H1 (cell line): ENCODE measurements around the gene CHD9. TPM values are rescaled to one million over a fixed set of nuclear protein-coding genes. Genes with fewer than 3 reads are reported as not detected.

Experiments used
- CTCF ChIA-PET: fragments of 300-600 bp; sonication (Branson Sonifier 250); formaldehyde crosslinking; loops from one replicate; lab custom pipeline; 2021; ENCODE audit not compliant: partially characterized antibody; lab: Charles Lee
- POLR2A ChIA-PET: fragments of 300-600 bp; sonication (Branson Sonifier 250); formaldehyde crosslinking; loops from one replicate; lab custom pipeline; 2021; ENCODE audit warnings: inconsistent platforms; ENCODE audit not compliant: partially characterized antibody; lab: Charles Lee
- DNase-seq, 2 experiments: peaks; one replicate each; pipeline versions ENCODE4 v3.0.0 to v3.0.0-alpha.2; 2010 to 2022; ENCODE audit warnings: low spot score in 2 of 2, low read depth in 1 of 2, mixed read lengths in 1 of 2
- FAIRE-seq: peaks from 2 replicates; lab custom pipeline; 2011; peaks lifted over from hg19 to GRCh38; lab: Jason Lieb, UNC
- H2AFZ ChIP-seq: 2 replicates; pipeline ENCODE4 v1.8.1; 2012; ENCODE audit warnings: low read length, inconsistent platforms
- H2AK5ac ChIP-seq: 2 replicates; pipeline ENCODE4 v1.6.1; 2013; ENCODE audit warnings: low read depth, low read length
- H2BK120ac ChIP-seq: replicated peaks from 2 replicates; pipeline ENCODE3; 2013; ENCODE audit warnings: low read depth, low read length, inconsistent platforms
- H2BK12ac ChIP-seq: 2 replicates; pipeline ENCODE4 v1.6.1; 2013; ENCODE audit warnings: low read depth, low read length
- H2BK15ac ChIP-seq: 2 replicates; pipeline ENCODE4 v1.6.1; 2013; ENCODE audit warnings: low read length
- H2BK20ac ChIP-seq: 2 replicates; pipeline ENCODE4 v1.6.1; 2013; ENCODE audit warnings: low read length
- H2BK5ac ChIP-seq: 2 replicates; pipeline ENCODE4 v1.6.1; 2013; ENCODE audit warnings: low read depth, low read length
- H3K14ac ChIP-seq: 2 replicates; pipeline ENCODE4 v1.6.1; 2013; ENCODE audit warnings: inconsistent platforms; ENCODE audit not compliant: insufficient read length
- H3K18ac ChIP-seq: 2 replicates; pipeline ENCODE4 v1.6.1; 2013; ENCODE audit warnings: low read length; ENCODE audit errors: extremely low read depth
- H3K23ac ChIP-seq: 2 replicates; pipeline ENCODE4 v1.6.1; 2013; ENCODE audit warnings: inconsistent platforms; ENCODE audit not compliant: insufficient read length
- H3K23me2 ChIP-seq: 2 replicates; pipeline ENCODE4 v1.6.1; 2013; ENCODE audit warnings: low read depth, low read length
- H3K27ac ChIP-seq: 2 replicates; pipeline ENCODE4 v1.6.1; 2011; ENCODE audit warnings: low read depth, low read length, inconsistent platforms
- H3K27me3 ChIP-seq, 4 experiments: replicated peaks in 1 of 4; 1 replicate in 1 of 4; 2 replicates in 3 of 4; pipeline versions ENCODE4 v1.6.1 to v1.8.1; 2011 to 2013; ENCODE audit warnings: low read length in 3 of 4, mild to moderate bottlenecking in 3 of 4, inconsistent platforms in 2 of 4, mixed read lengths in 2 of 4, moderate library complexity in 1 of 4; ENCODE audit not compliant: control insufficient read depth in 3 of 4, insufficient read depth in 3 of 4; ENCODE audit errors: extremely low read depth in 1 of 4
- H3K36me3 ChIP-seq, 4 experiments: 2 replicates each; pipeline versions ENCODE4 v1.6.1 to v1.8.1; 2011 to 2013; ENCODE audit warnings: mild to moderate bottlenecking in 4 of 4, low read length in 3 of 4, moderate library complexity in 2 of 4, control low read depth in 1 of 4, inconsistent platforms in 1 of 4; ENCODE audit not compliant: insufficient read depth in 4 of 4, control insufficient read depth in 2 of 4
- H3K4ac ChIP-seq: replicated peaks from 2 replicates; pipeline ENCODE3; 2013; ENCODE audit warnings: low read length, low read depth, mixed read lengths, inconsistent platforms; ENCODE audit not compliant: insufficient read length
- H3K4me1 ChIP-seq, 4 experiments: replicated peaks in 1 of 4; 1 replicate in 1 of 4; 2 replicates in 3 of 4; pipeline versions ENCODE4 v1.6.1 to v1.8.1; 2011 to 2013; ENCODE audit warnings: low read length in 3 of 4, inconsistent platforms in 2 of 4, mixed read lengths in 1 of 4; ENCODE audit not compliant: insufficient read depth in 4 of 4, control insufficient read depth in 3 of 4
- H3K4me2 ChIP-seq, 2 experiments: 2 replicates each; pipeline versions ENCODE4 v1.6.1 to v1.8.1; 2011 to 2013; ENCODE audit warnings: low read depth in 2 of 2, low read length in 2 of 2, control low read depth in 1 of 2, inconsistent platforms in 1 of 2, mild to moderate bottlenecking in 1 of 2; ENCODE audit not compliant: insufficient read depth in 1 of 2
- H3K4me3 ChIP-seq, 4 experiments: fragments of 200-600, 300-600 bp in 1 of 4; sonication (generic), shearing (Covaris generic), sonication (Bioruptor Twin) in 1 of 4; 2 replicates each; pipeline versions ENCODE4 v1.5.1 to v1.8.1; 2011 to 2016; ENCODE audit warnings: low read length in 4 of 4, low read depth in 3 of 4, control low read depth in 2 of 4, inconsistent platforms in 2 of 4, mild to moderate bottlenecking in 2 of 4, mixed read lengths in 1 of 4, moderate library complexity in 1 of 4; ENCODE audit not compliant: insufficient read depth in 2 of 4; ENCODE audit errors: extremely low read depth in 1 of 4
- H3K56ac ChIP-seq: replicated peaks from 2 replicates; pipeline ENCODE3; 2013; ENCODE audit warnings: low read depth, mild to moderate bottlenecking, mixed read lengths, low read length, inconsistent platforms; ENCODE audit not compliant: insufficient read length
- H3K79me1 ChIP-seq: 2 replicates; pipeline ENCODE4 v1.6.1; 2013; ENCODE audit warnings: low read depth, low read length, control low read depth
- H3K79me2 ChIP-seq, 2 experiments: 2 replicates each; pipeline versions ENCODE4 v1.6.1 to v1.8.1; 2012 to 2013; ENCODE audit warnings: low read length in 2 of 2, mild to moderate bottlenecking in 2 of 2, inconsistent platforms in 1 of 2; ENCODE audit not compliant: insufficient read depth in 2 of 2, control insufficient read depth in 1 of 2
- H3K9ac ChIP-seq, 4 experiments: replicated peaks in 1 of 4; 1 replicate in 1 of 4; 2 replicates in 3 of 4; pipeline versions ENCODE4 v1.6.1 to v1.8.1; 2011 to 2013; ENCODE audit warnings: low read depth in 3 of 4, low read length in 3 of 4, control low read depth in 2 of 4, mild to moderate bottlenecking in 2 of 4, moderate library complexity in 2 of 4, inconsistent platforms in 1 of 4; ENCODE audit errors: extremely low read depth in 1 of 4
- H3K9me3 ChIP-seq, 2 experiments: 2 replicates each; pipeline versions ENCODE4 v1.6.1 to v1.8.1; 2012 to 2013; ENCODE audit warnings: mild to moderate bottlenecking in 2 of 2, moderate library complexity in 2 of 2, control low read depth in 1 of 2, inconsistent platforms in 1 of 2, low read depth in 1 of 2, low read length in 1 of 2, mixed read lengths in 1 of 2; ENCODE audit not compliant: insufficient read depth in 2 of 2
- H4K20me1 ChIP-seq, 2 experiments: replicated peaks in 1 of 2; 2 replicates each; pipeline versions ENCODE3 to v1.8.1; 2011 to 2013; ENCODE audit warnings: inconsistent platforms in 2 of 2, low read length in 2 of 2, mild to moderate bottlenecking in 1 of 2; ENCODE audit not compliant: insufficient read depth in 2 of 2, control insufficient read depth in 1 of 2
- H4K5ac ChIP-seq: 2 replicates; pipeline ENCODE4 v1.6.1; 2013; ENCODE audit warnings: low read length, low read depth, mixed read lengths, inconsistent platforms; ENCODE audit not compliant: insufficient read length
- H4K8ac ChIP-seq: 2 replicates; pipeline ENCODE4 v1.8.0; 2013; ENCODE audit warnings: mild to moderate bottlenecking, moderate library complexity, low read length, inconsistent platforms; ENCODE audit not compliant: insufficient read depth; ENCODE audit errors: extremely low read depth
- H4K91ac ChIP-seq: replicated peaks from 2 replicates; pipeline ENCODE3; 2013; ENCODE audit warnings: low read length, mixed read lengths, inconsistent platforms; ENCODE audit not compliant: insufficient read length
- CEBPB ChIP-seq: IDR thresholded peaks from 2 replicates; pipeline ENCODE4 v1.6.1; 2012; ENCODE audit warnings: low read depth, low read length
- CTCF ChIP-seq, 3 experiments: IDR thresholded peaks; 1 replicate in 2 of 3; 2 replicates in 1 of 3; pipeline versions ENCODE4 v1.5.1 to v1.6.1; 2011; ENCODE audit warnings: low read length in 3 of 3, mild to moderate bottlenecking in 3 of 3, inconsistent platforms in 2 of 3, low read depth in 1 of 3, moderate library complexity in 1 of 3; ENCODE audit not compliant: insufficient read depth in 1 of 3; ENCODE audit errors: control extremely low read depth in 1 of 3
- HDAC2 ChIP-seq, 2 experiments: fragments of 300-600 bp in 1 of 2; sonication (generic) in 1 of 2; IDR thresholded peaks; 2 replicates each; pipeline ENCODE4 v1.6.1; 2011 to 2012; ENCODE audit warnings: low read depth in 2 of 2, low read length in 2 of 2, mild to moderate bottlenecking in 2 of 2, moderate library complexity in 2 of 2, borderline replicate concordance in 1 of 2, inconsistent platforms in 1 of 2
- KDM1A ChIP-seq: fragments of 200-600, 300-600 bp; sonication (generic); IDR thresholded peaks from 2 replicates; pipeline ENCODE4 v1.7.1; 2016; ENCODE audit warnings: mild to moderate bottlenecking, low read length, borderline replicate concordance
- KDM4A ChIP-seq: IDR thresholded peaks from one replicate; pipeline ENCODE4 v1.7.1; 2012; ENCODE audit warnings: low read depth, mild to moderate bottlenecking, moderate library complexity, low read length, inconsistent platforms; ENCODE audit not compliant: severe bottlenecking
- PHF8 ChIP-seq: fragments of 200-600 bp; sonication (generic); conservative IDR thresholded peaks from 2 replicates; pipeline ENCODE4 v1.7.1; 2012; ENCODE audit warnings: low read depth, mild to moderate bottlenecking, inconsistent platforms, low read length, moderate library complexity
- RAD21 ChIP-seq, 2 experiments: IDR thresholded peaks in 1 of 2; conservative IDR thresholded peaks in 1 of 2; 2 replicates each; pipeline ENCODE4 v1.6.1; 2011; ENCODE audit warnings: low read depth in 2 of 2, low read length in 2 of 2, improper control_type of control experiment in 1 of 2, inconsistent platforms in 1 of 2, mild to moderate bottlenecking in 1 of 2, moderate library complexity in 1 of 2
- TEAD4 ChIP-seq: IDR thresholded peaks from 2 replicates; pipeline ENCODE4 v1.6.1; 2012; ENCODE audit warnings: low read depth, low read length, inconsistent platforms, mixed read lengths
- YY1 ChIP-seq: IDR thresholded peaks from 2 replicates; pipeline ENCODE4 v1.6.1; 2011; ENCODE audit warnings: low read depth, mild to moderate bottlenecking, low read length
- ZNF274 ChIP-seq: IDR thresholded peaks from 2 replicates; pipeline ENCODE4 v1.7.0; 2012; ENCODE audit warnings: low read length, borderline replicate concordance; ENCODE audit errors: extremely low read depth
- WGBS, 2 experiments: shearing (Covaris generic) in 1 of 2; methylation state at CpG; one replicate each; pipeline versions ENCODE4 v1.1.6 to v1.1.7; 2013 to 2015; ENCODE audit warnings: low lambda C conversion rate in 2 of 2, mixed read lengths in 2 of 2, inconsistent platforms in 1 of 2, low coverage in 1 of 2, missing lambda C conversion rate in 1 of 2; ENCODE audit not compliant: insufficient replicate concordance in 2 of 2, insufficient coverage in 1 of 2, insufficient read length in 1 of 2; ENCODE audit errors: extremely low coverage in 1 of 2, missing lambda C conversion rate in 1 of 2; 5-methylcytosine and 5-hydroxymethylcytosine counted together
- polyA plus RNA-seq, 7 experiments: library from polyadenylated mRNA; depleted of rRNA in 3 of 7; stranded (reverse) in 5 of 7; unstranded in 2 of 7; fragments of >200 nt in 5 of 7; fragments of 200-250 nt in 2 of 7; gene quantifications; 1 replicate in 5 of 7; 2 replicates in 1 of 7; 4 replicates in 1 of 7; pipeline versions ENCODE4 v1.2.1 to v1.2.3, GENCODE V29; 2011 to 2013; ENCODE audit warnings: missing spikeins in 2 of 7, mixed read lengths in 2 of 7
- total RNA-seq: library from RNA; stranded (reverse); fragmentation: NEBNext Ultra II Directional; extraction: Animal tissue kit (Norgen Biotek cat#: 25700); gene quantifications from 2 replicates; pipeline ENCODE4 v1.2.1, GENCODE V29; 2021
- TF ChIP-seq, protein P1 (sequence below): IDR thresholded peaks from 2 replicates; pipeline ENCODE4 v1.6.1; 2012; ENCODE audit warnings: inconsistent platforms

The CHD9 gene
- total and polyA plus RNA-seq, 2 of the 8 experiments (the other 6 are each of a cell fraction or from before 2014, with no cell fraction given): 9.9 to 32.4 TPM

DNA sequence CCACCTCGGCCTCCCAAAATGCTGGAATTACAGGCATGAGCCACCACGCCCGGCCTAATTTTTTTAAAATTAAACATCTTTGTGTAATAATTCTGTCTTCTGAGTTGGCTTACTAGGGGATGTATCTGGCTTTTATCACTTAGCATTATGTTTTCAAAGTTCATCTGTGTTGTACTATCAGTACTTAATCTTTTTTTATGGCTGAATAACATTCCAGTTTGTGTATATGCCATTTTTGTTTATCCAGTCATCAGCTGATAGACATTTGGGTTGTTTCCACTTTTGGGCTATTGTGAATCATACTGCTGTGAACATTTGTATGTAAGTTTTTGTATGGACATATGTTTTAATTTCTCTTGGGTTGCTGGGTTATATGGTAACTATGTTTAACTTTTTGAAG lies 69.0 kb downstream of the CHD9 start:
- no peak for FAIRE-seq
- Histone ChIP-seq H4K5ac (no peak overlapping the region), H3K79me1 (no peaks in the 10 kb centered on the region; the same call in 1 of the 2 replicates), H3K18ac (no peak overlapping the region), H2BK12ac (no peak overlapping the region), H3K4ac (no peak overlapping the region), H4K91ac (no peak overlapping the region), H2BK120ac (no peak overlapping the region), H3K4me2 (no peak overlapping the region), H3K27ac (no peak overlapping the region), H3K9ac (no peak overlapping the region), H2BK5ac (no peak overlapping the region), H3K27me3 (no peaks in the 10 kb centered on the region), H4K20me1 (no peaks in the 10 kb centered on the region), H3K4me3 (no peak overlapping the region), H3K9me3 (no peaks in the 10 kb centered on the region), H3K23me2 (no peaks in the 10 kb centered on the region; the same call in 1 of the 2 replicates), H3K36me3 (no peaks in the 10 kb centered on the region), H3K4me1 (no peaks in the 10 kb centered on the region), H3K14ac (no peak overlapping the region), H3K56ac (no peak overlapping the region), H2AK5ac (no peak overlapping the region), H3K79me2 (no peaks in the 10 kb centered on the region), H2BK15ac (no peak overlapping the region), H2AFZ (no peak overlapping the region), H4K8ac (no peak overlapping the region), H3K23ac (no peak overlapping the region), H2BK20ac (no peak overlapping the region)
- no peak for DNase-seq
- POLR2A ChIA-PET: no interaction called here
- CTCF ChIA-PET: no interaction called here
- 98% methylated on average over 3 of the region's 3 CpGs; no CpG with 5 or more reads in 1 of the 2 experiments for WGBS, 2 experiments
- TF ChIP-seq ZNF274: no peak
- TF ChIP-seq HDAC2 (IDR thresholded peaks at IDR 0.05; ENCODE audit: borderline replicate concordance in 1 of 2, low read depth in 2 of 2, low read length in 2 of 2): no peak
- TF ChIP-seq KDM1A: no peak
- no peak for TF ChIP-seq TEAD4
- TF ChIP-seq PHF8: no peak
- TF ChIP-seq, protein P1, sequence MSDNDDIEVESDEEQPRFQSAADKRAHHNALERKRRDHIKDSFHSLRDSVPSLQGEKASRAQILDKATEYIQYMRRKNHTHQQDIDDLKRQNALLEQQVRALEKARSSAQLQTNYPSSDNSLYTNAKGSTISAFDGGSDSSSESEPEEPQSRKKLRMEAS: no peak
- TF ChIP-seq CTCF (IDR thresholded peaks at IDR 0.05; ENCODE audit: control extremely low read depth in 1 of 3, insufficient read depth in 1 of 3, low read depth in 1 of 3, low read length in 3 of 3): no peak
- TF ChIP-seq CEBPB: no peak
- TF ChIP-seq RAD21 (IDR thresholded peaks at IDR 0.05 in 1 of 2, conservative IDR thresholded peaks at IDR 0.05 in 1 of 2; ENCODE audit: low read depth in 2 of 2, low read length in 2 of 2): no peak
- no peak for TF ChIP-seq KDM4A
- no peak for TF ChIP-seq YY1
